LHCN-M2 (cell line): Measurements from ENCODE around the gene KRTAP1-1. TPM values are rescaled to one million over a fixed set of nuclear protein-coding genes. Genes with fewer than 3 reads are reported as not detected.
"Not testable (repeated sequence)": the region's sequence is repeated elsewhere in the genome, so short reads cannot be mapped to it uniquely, and the experiment has no call there.

ENCODE experiments used
- DNase-seq: peaks from one replicate; pipeline ENCODE4 v3.0.0-alpha.2; 2012; ENCODE audit warnings: low read depth
- total RNA-seq: library from RNA; depleted of rRNA; stranded (reverse); fragments of >200 nt; gene quantifications from 2 replicates; pipeline ENCODE4 v1.2.3, GENCODE V29; 2014

The KRTAP1-1 gene
- total RNA-seq, 1 experiment from 2014 or later, result not detected

DNA sequence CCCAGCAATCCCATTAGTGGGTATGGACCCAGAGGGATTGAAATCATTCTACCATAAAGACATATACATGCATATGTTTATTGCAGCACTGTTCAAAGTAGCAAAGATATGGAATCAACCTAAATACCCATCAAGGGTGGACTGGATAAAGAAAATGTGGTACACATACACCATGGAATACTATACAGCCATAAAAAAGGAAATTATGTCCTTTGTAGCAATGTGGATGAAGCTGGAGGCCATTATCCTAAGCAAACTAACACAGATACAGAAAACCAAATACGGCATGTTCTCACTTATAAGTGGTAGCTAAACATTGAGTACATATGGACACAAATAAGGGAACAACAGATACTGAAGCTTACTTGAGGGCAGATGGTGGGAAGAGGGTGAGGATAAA lies 16.3 kb upstream of the KRTAP1-1 start:
- no peak for DNase-seq

GRCh38 chr17:41055130-41055529 lies 13.9 kb upstream of the KRTAP1-1 start, which contains the start of gene KRTAP2-2:
KRTAP2-2 (minus strand) TSS chr17:41055230; CDS start chr17:41055211, 19 bp downstream.
- not testable (repeated sequence) for DNase-seq

DNA sequence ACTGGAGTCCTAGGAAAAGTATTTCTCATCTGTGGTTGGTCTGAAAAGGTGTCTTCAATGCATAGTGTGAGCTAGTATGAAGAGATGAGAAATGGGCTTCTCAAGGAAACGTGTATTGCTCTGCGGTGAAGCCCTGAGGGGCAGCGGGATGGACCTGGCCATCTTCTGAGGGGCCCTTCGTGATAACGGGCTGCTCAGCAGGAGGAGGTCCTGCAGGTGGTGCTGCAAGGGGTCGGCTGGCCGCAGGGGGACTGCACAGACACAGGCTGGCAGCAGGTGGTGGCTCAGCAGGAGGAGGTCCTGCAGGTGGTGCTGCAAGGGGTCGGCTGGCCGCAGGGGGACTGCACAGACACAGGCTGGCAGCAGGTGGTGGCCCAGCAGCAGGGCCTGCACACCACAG lies 13.3 kb upstream of the KRTAP1-1 start:
- not testable (repeated sequence) for DNase-seq

DNA sequence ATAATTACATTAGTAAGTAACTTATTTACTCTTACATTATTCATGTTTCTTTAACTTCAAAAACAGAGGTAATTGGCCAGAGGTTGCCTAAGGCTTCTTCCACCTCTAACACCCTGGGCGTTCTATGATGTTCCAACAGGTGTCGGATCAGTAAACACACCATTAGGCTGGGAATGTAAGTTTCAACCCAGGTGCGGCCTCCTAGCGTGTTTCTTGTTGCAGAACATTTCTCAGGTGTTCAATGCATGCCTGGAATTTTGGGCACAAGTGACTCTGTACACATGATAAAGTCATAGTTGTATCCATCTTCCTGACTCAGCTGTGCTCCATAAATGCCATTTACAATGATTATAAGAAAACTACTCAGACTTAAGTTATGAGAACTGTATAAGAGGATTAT lies 12.8 kb upstream of the KRTAP1-1 start:
- DNase-seq, result no peak

GRCh38 chr17:41052566-41052965 lies 11.3 kb upstream of the KRTAP1-1 start:
- DNase-seq, result peak; percentile 66

DNA sequence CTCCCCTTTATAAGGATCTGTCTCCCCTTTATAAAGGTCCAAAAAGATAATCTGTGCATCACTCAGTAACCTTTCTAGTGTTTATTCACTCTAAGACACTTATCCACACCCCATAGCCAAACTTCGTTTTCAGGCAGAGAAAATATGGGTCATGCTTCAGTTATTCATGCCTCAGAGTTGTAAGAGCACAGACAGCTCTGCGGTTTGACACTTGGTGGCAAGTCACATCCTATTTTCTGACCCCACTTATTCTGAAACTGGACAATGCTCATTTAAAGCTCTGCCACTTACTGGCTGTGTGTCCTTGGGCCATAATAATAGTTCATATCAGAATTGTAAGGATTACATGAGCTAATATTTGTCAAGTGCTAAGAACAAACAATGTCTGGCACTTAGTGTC lies 7.9 kb upstream of the KRTAP1-1 start:
- peak; percentile 93 for DNase-seq

DNA sequence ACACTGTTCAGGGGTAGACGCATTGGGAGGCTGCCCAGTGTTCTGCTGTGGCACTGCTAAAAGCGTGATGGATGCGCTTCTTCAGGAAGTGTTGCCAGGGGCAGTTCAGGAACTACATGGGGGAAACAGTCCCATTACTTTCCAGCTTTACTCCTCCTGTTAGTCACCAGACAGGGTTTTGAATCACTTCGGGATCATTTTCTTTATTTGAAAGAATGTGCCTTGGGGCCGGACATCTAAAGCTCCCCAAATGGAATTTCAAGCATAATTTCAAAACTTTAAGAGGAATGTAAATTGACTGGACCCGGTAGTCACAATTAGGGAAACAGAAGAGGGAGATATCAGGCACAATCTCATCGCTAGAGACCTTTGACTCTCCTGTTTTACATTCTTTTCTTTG lies 7.2 kb upstream of the KRTAP1-1 start:
- DNase-seq, result peak; percentile 78

GRCh38 chr17:41046735-41047465 lies 5.7 kb upstream of the KRTAP1-1 start, which contains the start of gene KRTAP2-1:
KRTAP2-1 (minus strand) TSS chr17:41047316; CDS start chr17:41047267, 49 bp downstream.
- DNase-seq, result not testable (repeated sequence)

GRCh38 chr17:41042953-41043352 lies 1.7 kb upstream of the KRTAP1-1 start:
- DNase-seq, result no peak

DNA sequence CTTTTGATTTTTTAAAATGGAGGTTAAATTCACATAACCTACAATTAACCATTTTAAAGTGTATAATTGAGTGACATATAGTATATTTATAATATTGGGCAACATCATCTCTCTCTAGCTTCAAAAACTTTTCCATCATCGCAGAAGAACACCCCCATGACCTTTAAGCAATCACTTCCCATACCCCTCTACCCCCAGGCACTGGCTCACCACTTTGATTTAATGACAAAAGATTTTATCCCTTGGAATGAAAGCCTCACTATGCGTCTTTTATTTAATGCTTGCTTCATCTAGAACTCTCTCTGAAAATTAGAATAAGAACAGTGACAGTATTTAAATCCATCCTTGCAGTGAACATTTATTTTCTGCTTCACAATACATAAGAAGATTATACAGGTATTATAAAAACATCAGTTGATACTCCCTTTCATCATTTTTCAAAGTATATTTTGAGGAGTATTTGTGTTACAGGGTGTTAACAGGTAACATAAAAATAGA lies 3.3 kb downstream of the KRTAP1-1 start:
- DNase-seq, result no peak

DNA sequence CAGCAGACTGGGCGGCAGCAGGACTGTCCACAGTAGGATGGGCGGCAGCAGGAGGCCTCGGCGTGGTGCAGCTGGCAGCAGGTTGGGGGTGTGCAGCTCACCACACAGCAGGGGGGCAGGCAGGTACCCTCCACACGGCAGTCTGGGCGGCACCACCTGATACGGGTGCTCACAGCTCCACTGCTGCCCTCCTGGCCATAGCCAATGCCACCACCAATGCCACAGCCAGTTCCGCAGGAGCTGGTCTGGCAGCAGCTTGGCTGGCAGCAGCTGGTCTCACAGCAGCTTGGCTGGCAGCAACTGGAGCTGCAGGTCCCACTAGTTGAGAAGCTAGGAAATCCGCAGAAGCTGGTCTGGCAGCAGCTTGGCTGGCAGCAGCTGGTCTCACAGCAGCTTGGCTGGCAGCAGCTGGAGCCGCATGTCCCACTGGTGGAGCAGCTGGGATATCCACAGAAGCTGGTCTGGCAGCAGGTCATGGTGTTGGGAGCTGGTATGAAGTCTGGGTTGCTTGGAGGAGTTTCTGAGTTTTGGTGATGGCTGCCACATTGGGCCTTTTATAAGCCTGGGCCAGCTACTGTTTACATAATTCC lies 6.8 kb downstream of the KRTAP1-1 start, which contains the start of gene KRTAP1-3:
Gene KRTAP1-3, minus strand, starts transcription at position 529 of the 590 bp plus-strand sequence. Its CDS starts 53 bp downstream, at position 476.
- peak; percentile 68 for DNase-seq

DNA sequence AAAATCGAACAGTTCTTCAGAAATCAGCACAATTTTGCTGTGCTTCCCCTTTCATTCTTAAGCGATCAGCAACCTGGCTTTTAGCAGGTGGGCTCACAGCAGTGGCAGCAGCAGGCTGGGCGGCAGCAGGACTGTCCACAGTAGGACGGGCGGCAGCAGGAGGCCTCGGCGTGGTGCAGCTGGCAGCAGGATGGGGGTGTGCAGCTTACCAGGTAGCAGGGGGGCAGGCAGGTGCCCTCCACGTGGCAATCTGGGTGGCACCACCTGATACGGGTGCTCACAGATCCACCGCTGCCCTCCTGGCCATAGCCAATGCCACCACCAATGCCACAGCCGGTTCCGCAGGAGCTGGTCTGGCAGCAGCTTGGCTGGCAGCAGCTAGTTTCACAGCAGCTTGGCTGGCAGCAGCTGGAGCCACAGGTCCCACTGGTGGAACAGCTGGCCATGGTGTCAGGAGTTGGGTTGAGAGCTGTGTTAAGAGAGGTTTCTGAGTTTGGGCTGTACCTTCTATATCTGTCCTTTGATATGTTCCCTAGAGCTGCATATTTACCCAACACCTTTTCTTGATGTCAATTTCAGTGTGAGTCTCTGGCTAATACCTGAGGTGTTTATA lies 11.5 kb downstream of the KRTAP1-1 start, which contains the start of gene KRTAP1-4:
Gene KRTAP1-4, minus strand, starts transcription at position 563 of the 613 bp plus-strand sequence. Its CDS starts 117 bp downstream, at position 446.
- no peak for DNase-seq

GRCh38 chr17:41026715-41027471 lies 14.4 kb downstream of the KRTAP1-1 start, which contains the start of gene KRTAP1-5:
KRTAP1-5 (minus strand) TSS chr17:41027208; CDS start chr17:41027155, 53 bp downstream.
- DNase-seq, result peak; percentile 98

DNA sequence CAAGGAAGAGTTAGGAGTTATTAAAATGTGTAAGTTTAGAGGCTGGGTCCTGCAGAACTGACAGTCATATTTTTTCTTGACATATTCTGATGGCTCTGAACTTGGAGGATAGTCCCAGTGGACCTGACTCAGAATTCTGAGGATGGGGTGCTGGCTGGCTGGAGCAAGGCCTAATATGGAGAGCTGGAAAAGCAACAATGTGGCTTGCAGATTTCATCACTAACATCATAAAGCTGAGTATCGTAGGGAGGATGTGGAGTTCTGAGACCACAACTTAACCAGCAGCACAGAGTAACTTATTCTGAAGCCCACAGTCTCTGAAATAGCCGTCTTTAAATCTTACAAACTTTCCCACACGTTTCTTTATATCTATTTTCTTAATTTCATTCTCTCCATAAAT lies 16.6 kb downstream of the KRTAP1-1 start:
- DNase-seq, result peak; percentile 38

DNA sequence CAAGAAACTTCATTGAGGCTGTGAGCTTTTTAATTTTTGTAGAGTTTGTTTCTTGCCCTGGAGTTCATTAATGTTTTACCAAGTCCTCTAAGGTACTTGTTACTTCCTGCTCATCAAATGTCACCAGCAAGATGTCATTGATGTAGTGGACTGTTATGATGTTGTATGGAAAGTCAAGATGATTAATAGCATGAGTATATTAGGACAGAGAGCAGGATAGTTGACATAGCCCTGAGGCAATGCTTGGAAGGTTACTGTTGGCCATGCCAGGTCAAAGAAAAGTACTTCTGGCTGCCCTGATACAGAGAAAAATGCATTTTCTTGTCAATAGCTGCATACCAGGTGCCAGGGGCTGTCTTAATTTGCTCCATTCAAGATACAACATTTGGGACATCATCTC lies 20.9 kb downstream of the KRTAP1-1 start:
- DNase-seq, result no peak

- DNase-seq, result no peak
Measured at GRCh38 chr17:41019415-41019814, 21.8 kb downstream of the KRTAP1-1 start.

DNA sequence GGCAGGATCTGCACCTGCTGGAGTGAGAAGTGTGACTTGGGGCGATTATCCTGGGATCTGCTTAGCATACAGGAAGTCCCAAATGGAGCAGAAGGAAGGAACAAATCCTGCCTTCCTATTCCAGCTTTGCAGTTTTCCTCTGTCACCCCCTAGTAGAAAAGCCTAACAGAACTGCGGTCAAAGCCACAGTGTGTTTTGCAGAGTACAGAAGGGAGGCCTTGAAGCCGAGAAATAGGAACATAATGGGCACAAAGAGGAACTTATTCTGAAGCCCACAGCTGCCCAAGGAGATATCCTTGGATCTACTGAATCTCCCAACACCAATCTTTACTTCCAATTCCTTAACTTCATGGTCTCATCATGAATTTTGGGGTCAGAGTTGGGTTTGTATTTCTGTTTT lies 22.7 kb downstream of the KRTAP1-1 start:
- DNase-seq, result no peak

- no peak for DNase-seq
Measured at GRCh38 chr17:41016578-41017215, 24.6 kb downstream of the KRTAP1-1 start.

GRCh38 chr17:41015454-41015853 lies 25.8 kb downstream of the KRTAP1-1 start:
- no peak for DNase-seq

GRCh38 chr17:41013606-41014005 lies 27.6 kb downstream of the KRTAP1-1 start:
- DNase-seq, result peak; percentile 37

GRCh38 chr17:41013181-41013580 lies 28.1 kb downstream of the KRTAP1-1 start:
- no peak for DNase-seq
